Retina (tissue), 1 donor: ENCODE results near the gene ZNF280C.
"Not testable (repeated sequence)": the region's sequence is repeated elsewhere in the genome, so short reads cannot be mapped to it uniquely, and the experiment has no call there.

Experiments used
- DNase-seq: peaks from one replicate; pipeline ENCODE4 v3.0.0-alpha.2; 2016

Gene ZNF280C, protein sequence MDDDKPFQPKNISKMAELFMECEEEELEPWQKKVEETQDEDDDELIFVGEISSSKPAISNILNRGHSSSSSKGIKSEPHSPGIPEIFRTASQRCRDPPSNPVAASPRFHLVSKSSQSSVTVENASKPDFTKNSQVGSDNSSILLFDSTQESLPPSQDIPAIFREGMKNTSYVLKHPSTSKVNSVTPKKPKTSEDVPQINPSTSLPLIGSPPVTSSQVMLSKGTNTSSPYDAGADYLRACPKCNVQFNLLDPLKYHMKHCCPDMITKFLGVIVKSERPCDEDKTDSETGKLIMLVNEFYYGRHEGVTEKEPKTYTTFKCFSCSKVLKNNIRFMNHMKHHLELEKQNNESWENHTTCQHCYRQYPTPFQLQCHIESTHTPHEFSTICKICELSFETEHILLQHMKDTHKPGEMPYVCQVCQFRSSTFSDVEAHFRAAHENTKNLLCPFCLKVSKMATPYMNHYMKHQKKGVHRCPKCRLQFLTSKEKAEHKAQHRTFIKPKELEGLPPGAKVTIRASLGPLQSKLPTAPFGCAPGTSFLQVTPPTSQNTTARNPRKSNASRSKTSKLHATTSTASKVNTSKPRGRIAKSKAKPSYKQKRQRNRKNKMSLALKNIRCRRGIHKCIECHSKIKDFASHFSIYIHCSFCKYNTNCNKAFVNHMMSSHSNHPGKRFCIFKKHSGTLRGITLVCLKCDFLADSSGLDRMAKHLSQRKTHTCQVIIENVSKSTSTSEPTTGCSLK

GRCh38 chrX:130268449-130269170 is at the start of gene ZNF280C:
Gene ZNF280C (minus strand): TSS chrX:130268899. CDS start chrX:130260449, 8,450 bp downstream.
- DNase-seq: peak; percentile 92

DNA sequence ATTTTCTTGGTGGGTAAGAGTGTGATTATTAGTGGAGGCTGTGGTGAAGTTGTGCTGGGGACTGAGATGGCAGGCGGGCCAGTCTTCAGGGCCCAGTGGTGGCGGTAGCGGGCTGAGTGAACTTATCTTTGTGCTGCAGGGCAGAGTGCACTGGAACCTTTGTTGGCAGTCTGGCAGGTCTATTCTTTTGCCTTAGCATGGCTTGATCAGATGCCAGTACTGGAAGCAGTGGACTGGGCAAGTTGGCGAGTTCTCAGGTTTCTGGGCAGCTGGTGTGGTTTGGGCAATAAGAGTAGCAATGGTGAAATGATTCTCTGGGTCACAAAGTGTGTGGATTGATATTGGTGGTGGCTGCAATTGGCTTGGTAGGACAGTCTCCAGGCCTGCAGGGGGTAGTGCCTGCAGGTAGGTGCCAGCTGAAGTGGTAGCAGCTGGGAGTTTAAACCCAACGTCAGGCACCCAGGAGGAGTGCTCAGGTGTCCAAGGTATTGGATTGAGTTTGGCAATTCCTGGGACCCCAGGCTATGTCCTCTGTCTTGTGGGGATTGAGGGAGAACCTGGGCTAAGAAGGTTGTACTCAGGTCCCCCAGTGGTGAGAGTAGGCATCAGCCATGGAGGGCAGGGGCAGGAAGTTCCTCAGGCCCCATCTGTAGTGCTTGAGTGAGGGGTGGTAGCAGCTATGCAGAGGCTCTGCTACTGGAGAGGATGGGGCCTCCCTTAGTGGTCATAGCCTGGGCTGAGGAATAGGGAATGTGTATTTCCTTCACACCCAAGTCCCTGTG is 36.1 kb upstream of the ZNF280C start:
- DNase-seq: no peak

DNA sequence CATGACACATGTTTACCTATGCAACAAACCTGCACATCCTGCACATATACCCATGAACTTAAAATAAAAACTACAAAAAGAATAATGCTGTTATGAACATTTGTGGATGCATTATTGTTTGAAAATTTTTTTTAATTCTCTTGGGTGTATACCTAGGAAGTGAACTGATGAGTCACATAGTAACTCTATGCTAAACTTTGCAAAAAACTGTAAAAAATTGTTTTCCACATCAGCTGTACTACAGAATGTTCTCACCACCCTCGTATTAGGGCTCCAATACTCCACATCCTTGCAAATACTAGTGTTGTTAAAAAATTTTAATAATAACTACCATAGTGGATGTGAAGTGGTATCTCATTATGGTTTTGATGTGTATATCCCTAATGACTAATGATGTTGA is 33.3 kb upstream of the ZNF280C start:
- DNase-seq: no peak

DNA sequence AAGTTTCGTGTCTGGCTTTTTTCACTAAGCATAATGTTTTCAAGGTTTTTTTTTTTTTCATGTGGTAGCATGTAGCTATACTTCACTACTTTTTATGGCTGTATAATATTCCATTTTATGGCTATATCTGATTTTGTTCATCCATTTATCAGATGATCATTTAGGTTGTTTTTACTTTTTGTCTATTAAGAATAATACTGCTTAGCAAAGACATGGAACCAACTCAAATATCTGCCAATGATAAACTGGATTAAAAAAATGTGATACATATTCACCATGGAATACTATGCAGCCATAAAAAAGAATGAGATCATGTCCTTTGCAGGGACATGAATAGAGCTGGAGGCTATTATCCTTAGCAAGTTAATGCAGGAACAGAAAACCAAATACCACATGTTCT is 32.7 kb upstream of the ZNF280C start:
- DNase-seq: no peak

DNA sequence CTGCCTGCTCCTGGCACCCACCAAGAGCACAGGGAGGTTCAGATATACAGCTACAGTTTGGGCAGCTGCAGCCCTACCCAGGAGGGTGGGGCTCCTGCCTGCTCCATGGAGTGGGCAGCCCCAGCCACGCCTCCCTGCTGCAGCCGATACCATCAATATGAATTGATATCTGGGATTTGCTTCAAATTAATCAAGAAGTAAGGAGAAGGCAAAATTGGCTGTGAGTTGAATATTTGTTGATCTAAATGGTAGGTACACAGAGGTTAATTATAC is 31.2 kb upstream of the ZNF280C start:
- DNase-seq: no peak

DNA sequence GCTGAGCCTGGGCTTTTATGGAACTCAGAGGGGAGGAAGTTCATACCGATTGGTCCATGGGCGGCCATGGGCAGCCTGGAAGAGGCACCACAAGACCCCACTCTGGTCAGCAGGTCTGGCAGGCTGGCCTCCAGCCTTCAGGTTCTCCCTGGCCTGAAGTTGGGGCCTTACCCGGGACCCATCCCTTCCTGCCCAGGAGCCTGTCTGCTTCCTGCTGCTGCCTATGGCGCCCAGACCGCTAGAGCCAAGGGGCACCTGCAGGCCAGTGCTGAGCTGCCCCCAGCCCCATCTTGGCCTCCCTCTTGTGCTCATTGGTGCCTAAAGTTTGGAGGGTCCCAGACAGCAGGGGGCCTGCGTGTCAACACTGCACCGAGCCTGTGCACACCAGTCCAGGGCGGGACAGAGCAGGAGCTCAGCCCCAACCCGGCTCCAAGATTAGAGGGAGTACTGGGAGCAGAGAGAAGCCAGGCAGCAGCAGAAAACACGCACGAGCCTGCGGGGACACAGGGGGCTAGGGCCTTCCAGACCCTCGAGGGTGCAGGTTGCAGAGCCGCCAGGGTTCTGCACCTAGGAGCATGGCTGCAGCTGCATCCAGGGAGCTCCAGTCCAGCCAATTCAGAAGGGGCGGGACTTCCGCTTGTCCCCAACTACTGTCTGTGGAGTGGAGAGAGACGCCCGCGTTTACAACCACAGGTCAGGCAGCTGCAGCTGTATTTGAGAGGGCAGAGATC is 30.7 kb upstream of the ZNF280C start:
- no peak for DNase-seq

- DNase-seq: no peak
Measured at GRCh38 chrX:130296743-130297142, 28.0 kb upstream of the ZNF280C start.

DNA sequence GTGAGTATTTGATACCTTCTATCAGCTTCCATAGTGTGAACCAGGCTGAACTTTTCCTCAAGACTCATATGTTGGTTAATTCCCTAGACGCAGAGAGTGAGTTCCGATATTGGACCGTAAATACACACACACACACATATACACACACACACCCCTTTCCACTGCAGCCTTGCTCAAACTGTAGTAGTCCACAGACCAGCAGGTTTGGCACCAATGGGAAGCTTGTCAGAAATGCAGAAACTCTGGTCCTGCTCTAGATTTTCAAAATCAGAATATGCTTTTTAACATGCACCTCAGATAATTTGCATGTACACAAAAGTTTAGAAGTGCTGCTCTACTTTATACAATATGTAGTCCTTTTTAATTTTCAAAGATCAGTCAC is 27.6 kb upstream of the ZNF280C start:
- DNase-seq: no peak

- no peak for DNase-seq
Measured at GRCh38 chrX:130295519-130296296, 27.0 kb upstream of the ZNF280C start.

- no peak for DNase-seq
Measured at GRCh38 chrX:130287071-130287770, 18.5 kb upstream of the ZNF280C start.

- DNase-seq: no peak
Measured at GRCh38 chrX:130285710-130286109, 17.0 kb upstream of the ZNF280C start.

DNA sequence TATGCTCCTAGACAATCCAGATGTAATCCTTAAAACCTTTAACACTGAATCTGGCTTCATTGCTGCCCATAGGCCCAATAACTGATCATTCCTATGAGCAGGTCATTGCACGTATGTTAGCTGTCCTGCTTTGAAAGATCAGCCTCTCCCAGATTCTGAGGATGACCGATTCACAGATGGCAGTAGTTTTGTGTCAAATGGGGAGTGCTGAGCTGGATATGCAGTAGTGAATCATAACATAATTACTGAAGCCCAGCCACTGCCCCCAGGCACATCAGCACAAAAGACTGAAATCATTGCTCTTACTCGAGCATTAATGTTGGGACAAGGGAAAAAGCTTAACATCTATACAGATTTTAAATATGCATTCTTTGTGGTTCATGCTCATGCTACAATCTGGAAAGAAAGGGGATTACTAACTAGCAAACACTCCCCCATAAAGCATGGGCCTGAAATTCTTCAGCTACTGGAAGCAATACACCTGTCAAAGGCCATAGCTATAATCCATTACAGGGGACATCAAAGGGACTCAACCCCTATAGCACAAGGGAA is 16.4 kb upstream of the ZNF280C start:
- no peak for DNase-seq

DNA sequence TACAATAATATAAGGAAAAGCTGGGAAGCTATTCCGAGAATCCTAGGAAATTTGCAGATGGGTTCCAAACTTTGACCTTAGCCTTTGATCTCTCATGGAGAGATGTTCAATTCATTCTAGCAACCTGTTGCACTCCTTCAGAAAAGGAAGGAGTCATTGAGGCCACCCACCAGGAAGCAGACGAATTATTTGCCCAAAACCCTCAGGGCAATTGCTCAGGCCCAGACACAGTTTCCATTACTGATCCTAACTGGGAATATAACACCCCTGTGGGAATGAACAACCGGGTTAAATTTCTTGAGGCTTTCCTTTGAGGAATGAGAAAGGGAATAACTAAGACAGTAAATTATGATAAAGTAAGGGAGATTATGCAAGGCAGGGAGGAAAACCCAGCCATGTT is 13.5 kb upstream of the ZNF280C start:
- DNase-seq: no peak

DNA sequence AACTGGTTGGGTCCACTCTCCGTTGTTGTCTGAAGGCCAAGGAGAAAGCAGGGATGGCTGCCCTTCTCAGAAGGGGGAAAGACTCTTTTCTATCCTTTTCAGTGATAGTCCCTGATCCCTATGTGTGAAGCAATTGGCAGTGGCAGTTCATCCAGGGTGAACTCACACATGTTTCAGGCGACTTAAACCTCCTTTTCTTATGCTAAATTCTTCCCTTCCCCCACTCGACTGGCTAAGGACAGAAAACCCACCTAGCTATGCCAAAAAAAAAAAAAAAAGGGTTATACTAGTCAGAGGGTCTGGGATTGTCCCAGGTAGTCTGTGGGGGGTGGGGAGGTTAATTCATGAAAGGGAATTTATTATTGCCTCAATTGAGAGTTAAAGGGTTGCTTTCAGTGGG is 12.2 kb upstream of the ZNF280C start:
- no peak for DNase-seq

DNA sequence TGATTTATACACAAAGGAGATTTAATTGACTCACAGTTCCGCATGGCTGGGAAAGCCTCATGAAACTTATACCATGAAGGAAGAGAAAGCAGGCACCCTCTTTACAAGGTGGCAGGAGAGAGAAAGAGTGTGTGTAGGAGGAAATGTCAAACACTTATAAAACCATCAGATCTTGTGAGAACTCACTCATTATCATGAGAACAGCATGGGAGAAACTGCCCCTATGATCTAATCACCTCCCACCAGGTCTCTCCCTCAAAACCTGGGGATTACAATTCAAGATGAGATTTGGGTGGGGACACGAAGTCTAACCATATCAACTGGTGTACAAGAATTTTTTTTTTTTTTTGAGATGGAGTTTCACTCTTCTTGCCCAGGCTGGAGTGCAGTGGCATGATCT is 3.6 kb upstream of the ZNF280C start:
- not testable (repeated sequence) for DNase-seq

GRCh38 chrX:130269391-130269790 is 692 bp upstream of the ZNF280C start:
- not testable (repeated sequence) for DNase-seq

- DNase-seq: no peak
Measured at GRCh38 chrX:130267956-130268448, 697 bp downstream of the ZNF280C start.

DNA sequence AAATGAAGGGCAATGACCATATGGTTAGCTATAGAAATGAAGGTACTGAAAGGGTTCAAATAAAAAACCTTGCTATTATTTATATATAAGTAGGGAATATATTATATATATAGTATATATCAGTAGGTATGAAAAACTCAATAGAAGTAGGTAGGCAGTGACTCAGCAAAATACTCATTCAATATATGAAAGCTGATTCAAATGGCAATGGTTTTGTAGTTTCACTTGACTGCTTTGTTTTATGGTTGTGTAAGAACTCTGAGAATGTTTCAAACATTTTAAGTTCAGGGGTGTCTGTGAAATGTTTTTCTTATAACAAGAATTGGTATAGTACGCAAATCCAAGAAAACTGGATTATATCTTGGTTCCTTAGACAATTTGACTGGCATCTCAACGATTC is 4.1 kb downstream of the ZNF280C start:
- no peak for DNase-seq

GRCh38 chrX:130263016-130263415 is 5.7 kb downstream of the ZNF280C start:
- no peak for DNase-seq

GRCh38 chrX:130262231-130262630 is 6.5 kb downstream of the ZNF280C start:
- no peak for DNase-seq
